Activated gamma-delta T cell treated with anti-CD3 and anti-CD28 coated beads, Interleukin-2, amount 50 U/mL, for 16 hours (primary cell): ENCODE results near the gene GAS7.

Source experiments
- DNase-seq: peaks from one replicate; pipeline ENCODE4 v3.0.0-alpha.2; 2020; ENCODE audit warnings: low read depth

The GAS7 gene

GRCh38 chr17:10198509-10199249 lies at the start of gene GAS7:
GAS7 (minus strand) TSS chr17:10198606.
- peak; percentile 70 for DNase-seq

GRCh38 chr17:10247810-10248209 lies 49.4 kb upstream of the GAS7 start:
- DNase-seq, result no peak

- no peak for DNase-seq
These were observed 45.8 kb upstream of the GAS7 start for GRCh38 chr17:10243883-10244844.

- no peak for DNase-seq
These were observed 43.4 kb upstream of the GAS7 start for GRCh38 chr17:10241781-10242180.

GRCh38 chr17:10238661-10239060 lies 40.3 kb upstream of the GAS7 start:
- DNase-seq, result no peak

GRCh38 chr17:10234033-10234432 lies 35.6 kb upstream of the GAS7 start:
- DNase-seq, result no peak

GRCh38 chr17:10233161-10233560 lies 34.8 kb upstream of the GAS7 start:
- DNase-seq, result no peak

- DNase-seq, result no peak
These were observed 30.8 kb upstream of the GAS7 start for GRCh38 chr17:10229181-10229580.

GRCh38 chr17:10226930-10227695 lies 28.7 kb upstream of the GAS7 start:
- peak; percentile 58 for DNase-seq

- peak; percentile 5 for DNase-seq
These were observed 26.3 kb upstream of the GAS7 start for GRCh38 chr17:10224582-10225195.

- DNase-seq, result no peak
These were observed 20.8 kb upstream of the GAS7 start for GRCh38 chr17:10219193-10219592.

GRCh38 chr17:10217916-10218315 lies 19.5 kb upstream of the GAS7 start:
- DNase-seq, result no peak

- DNase-seq, result no peak
These were observed 18.0 kb upstream of the GAS7 start for GRCh38 chr17:10216213-10216938.

- no peak for DNase-seq
These were observed 16.9 kb upstream of the GAS7 start for GRCh38 chr17:10215286-10215685.

GRCh38 chr17:10211666-10212065 lies 13.3 kb upstream of the GAS7 start:
- no peak for DNase-seq

- no peak for DNase-seq
These were observed 11.8 kb upstream of the GAS7 start for GRCh38 chr17:10210151-10210574.

- DNase-seq, result no peak
These were observed 10.3 kb upstream of the GAS7 start for GRCh38 chr17:10208604-10209193.

- DNase-seq, result no peak
These were observed 8.7 kb upstream of the GAS7 start for GRCh38 chr17:10207153-10207552.

GRCh38 chr17:10205549-10206185 lies 7.3 kb upstream of the GAS7 start:
- DNase-seq, result no peak

GRCh38 chr17:10201680-10202079 lies 3.3 kb upstream of the GAS7 start:
- DNase-seq, result no peak
